ENCODE measurements around the gene POR.
"Not testable (repeated sequence)": the region's sequence is repeated elsewhere in the genome, so short reads cannot be mapped to it uniquely, and the experiment has no call there.

Gene POR

GRCh38 chr7:75870557-75871161 is 44.3 kb upstream of the POR start:
- TF ChIP-seq CTCF (IDR thresholded peaks at IDR 0.05; ENCODE audit: insufficient read depth, low read depth, low read length, missing control alignments) = no peak
- no peak for DNase-seq (ENCODE audit: low read depth)
- H3K4me3 ChIP-seq (ENCODE audit: low read depth, low read length) = no peak overlapping the region

- no peak overlapping the region for H3K4me3 ChIP-seq (ENCODE audit: low read depth, low read length)
- no peak for TF ChIP-seq CTCF (IDR thresholded peaks at IDR 0.05; ENCODE audit: insufficient read depth, low read depth, low read length, missing control alignments)
- DNase-seq (ENCODE audit: low read depth) = no peak
These were observed 42.7 kb upstream of the POR start for GRCh38 chr7:75872073-75872782.

- H3K4me3 ChIP-seq (ENCODE audit: low read depth, low read length); DNase-seq (ENCODE audit: low read depth): not testable (repeated sequence)
These were observed 40.8 kb upstream of the POR start for GRCh38 chr7:75874180-75874579.

- no peak overlapping the region for H3K4me3 ChIP-seq (ENCODE audit: low read depth, low read length)
- no peak for TF ChIP-seq CTCF (IDR thresholded peaks at IDR 0.05; ENCODE audit: insufficient read depth, low read depth, low read length, missing control alignments)
- DNase-seq (ENCODE audit: low read depth) = no peak
These were observed 39.6 kb upstream of the POR start for GRCh38 chr7:75875113-75876080.

GRCh38 chr7:75876126-75876881 is 38.7 kb upstream of the POR start:
- no peak for DNase-seq (ENCODE audit: low read depth)
- no peak overlapping the region for H3K4me3 ChIP-seq (ENCODE audit: low read depth, low read length)
- TF ChIP-seq CTCF (IDR thresholded peaks at IDR 0.05; ENCODE audit: insufficient read depth, low read depth, low read length, missing control alignments) = no peak

- no peak for TF ChIP-seq CTCF (IDR thresholded peaks at IDR 0.05; ENCODE audit: insufficient read depth, low read depth, low read length, missing control alignments)
These were observed 36.6 kb upstream of the POR start for GRCh38 chr7:75878312-75878768.

More at GRCh38 chr7:75878312-75878768, 36.6 kb upstream of the POR start:
- no peak for DNase-seq (ENCODE audit: low read depth)
- H3K4me3 ChIP-seq (ENCODE audit: low read depth, low read length) = peak overlapping the region; percentile 43

All from GM12865 (cell line).